ENCODE measurements around the gene CHAT.
A peak's percentile ranks its signal among the peaks of the same experiment; 100 is the strongest.

CHAT gene

GRCh38 chr10:49666685-49667084, 52.8 kb downstream of the CHAT start:
- peaks cover 0 to 16% (median 0%) of the 10 kb centered on the region in 3 experiments for H3K27me3 ChIP-seq (ENCODE audit: control insufficient read depth in 3 of 3, insufficient read depth in 3 of 3, low read depth in 1 of 3, low read length in 3 of 3)
- no peak overlapping the region for H2BK120ac ChIP-seq (ENCODE audit: low read depth, low read length)
- no peak for DNase-seq (ENCODE audit: low spot score)
- H2BK12ac ChIP-seq (ENCODE audit: low read length): no peak overlapping the region
- no peak overlapping the region for H3K18ac ChIP-seq (ENCODE audit: low read length)
- no peaks in the 10 kb centered on the region for H3K79me1 ChIP-seq (ENCODE audit: low read depth, low read length)
- no peak overlapping the region for H3K4me2 ChIP-seq (ENCODE audit: insufficient read depth, low read length, poor library complexity, severe bottlenecking)
- H2AK5ac ChIP-seq (ENCODE audit: low read depth, low read length): no peak overlapping the region
- WGBS, 2 donors (ENCODE audit: extremely low coverage in 2 of 2, insufficient read length in 2 of 2, insufficient replicate concordance in 1 of 2): no CpG with 5 or more reads among the region's 5 CpGs
- H4K91ac ChIP-seq (ENCODE audit: low read depth, low read length, poor library complexity): no peak overlapping the region
- H2BK15ac ChIP-seq (ENCODE audit: low read length): no peak overlapping the region
- no peak overlapping the region for H3K14ac ChIP-seq (ENCODE audit: low read length)
- H3K4me1 ChIP-seq (ENCODE audit: control insufficient read depth in 2 of 2, insufficient read depth in 1 of 2, low read depth in 1 of 2, low read length in 2 of 2): no peaks in the 10 kb centered on the region
- H2BK5ac ChIP-seq (ENCODE audit: low read length): no peak overlapping the region
- H2AFZ ChIP-seq (ENCODE audit: low read length): no peak overlapping the region
- H3K27ac ChIP-seq (replicated peaks; ENCODE audit: low read length): no peak overlapping the region
- H3K9ac ChIP-seq (ENCODE audit: low read depth, low read length, poor library complexity): no peak overlapping the region
- H3K9me3 ChIP-seq (replicated peaks in 1 of 2; ENCODE audit: control insufficient read depth in 2 of 2, insufficient read depth in 1 of 2, low read depth in 1 of 2, low read length in 2 of 2): no peaks in the 10 kb centered on the region
- no peak overlapping the region for H3K23ac ChIP-seq (ENCODE audit: low read depth, low read length, poor library complexity)
- H3K36me3 ChIP-seq (replicated peaks in 1 of 2; ENCODE audit: control insufficient read depth in 2 of 2, insufficient read depth in 2 of 2, low read length in 2 of 2): no peaks in the 10 kb centered on the region
- no peak overlapping the region for H3K4me3 ChIP-seq (ENCODE audit: low read length in 2 of 2)
- H4K8ac ChIP-seq (ENCODE audit: low read depth, low read length): no peak overlapping the region
- H3K4ac ChIP-seq (ENCODE audit: low read length): no peak overlapping the region

DNA sequence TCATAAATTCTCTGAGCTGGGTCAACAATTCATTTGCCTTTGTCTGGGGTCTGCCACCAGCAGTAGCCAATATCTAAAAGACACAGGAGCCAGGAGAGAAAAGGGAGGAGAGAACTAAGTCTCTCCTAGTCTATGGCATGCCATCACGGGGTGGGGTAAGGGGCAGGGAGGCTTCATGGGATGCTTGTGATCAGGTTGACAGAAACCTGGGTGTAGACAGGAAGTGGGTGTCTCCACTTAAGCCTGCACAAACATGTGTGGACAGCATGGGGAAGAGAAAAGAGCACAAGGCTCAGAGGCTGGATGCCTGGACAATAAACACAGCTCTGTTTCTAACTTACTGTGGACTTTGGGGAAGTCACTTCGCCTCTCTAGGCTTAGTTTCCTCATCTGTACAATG, 54.2 kb downstream of the CHAT start:
- H3K4ac ChIP-seq (ENCODE audit: low read length): no peak overlapping the region
- WGBS, 2 donors (ENCODE audit: extremely low coverage in 2 of 2, insufficient read length in 2 of 2, insufficient replicate concordance in 1 of 2): no CpG with 5 or more reads among the region's 2 CpGs
- no peak overlapping the region for H3K27ac ChIP-seq (replicated peaks; ENCODE audit: low read length)
- H3K14ac ChIP-seq (ENCODE audit: low read length): no peak overlapping the region
- no peak overlapping the region for H3K9ac ChIP-seq (ENCODE audit: low read depth, low read length, poor library complexity)
- no peak overlapping the region for H2BK5ac ChIP-seq (ENCODE audit: low read length)
- H3K27me3 ChIP-seq (ENCODE audit: control insufficient read depth in 3 of 3, insufficient read depth in 3 of 3, low read depth in 1 of 3, low read length in 3 of 3): peaks cover 0 to 16% (median 0%) of the 10 kb centered on the region in 3 experiments
- H3K18ac ChIP-seq (ENCODE audit: low read length): no peak overlapping the region
- H3K9me3 ChIP-seq (replicated peaks in 1 of 2; ENCODE audit: control insufficient read depth in 2 of 2, insufficient read depth in 1 of 2, low read depth in 1 of 2, low read length in 2 of 2): no peaks in the 10 kb centered on the region
- H3K23ac ChIP-seq (ENCODE audit: low read depth, low read length, poor library complexity): no peak overlapping the region
- no peak overlapping the region for H2AK5ac ChIP-seq (ENCODE audit: low read depth, low read length)
- no peak overlapping the region for H3K4me3 ChIP-seq (ENCODE audit: low read length in 2 of 2)
- no peak overlapping the region for H2BK120ac ChIP-seq (ENCODE audit: low read depth, low read length)
- H3K4me2 ChIP-seq (ENCODE audit: insufficient read depth, low read length, poor library complexity, severe bottlenecking): no peak overlapping the region
- no peaks in the 10 kb centered on the region for H3K4me1 ChIP-seq (ENCODE audit: control insufficient read depth in 2 of 2, insufficient read depth in 1 of 2, low read depth in 1 of 2, low read length in 2 of 2)
- DNase-seq (ENCODE audit: low spot score): no peak
- H2BK15ac ChIP-seq (ENCODE audit: low read length): no peak overlapping the region
- H4K91ac ChIP-seq (ENCODE audit: low read depth, low read length, poor library complexity): no peak overlapping the region
- H3K36me3 ChIP-seq (replicated peaks in 1 of 2; ENCODE audit: control insufficient read depth in 2 of 2, insufficient read depth in 2 of 2, low read length in 2 of 2): no peaks in the 10 kb centered on the region
- H2BK12ac ChIP-seq (ENCODE audit: low read length): no peak overlapping the region
- H3K79me1 ChIP-seq (ENCODE audit: low read depth, low read length): no peaks in the 10 kb centered on the region
- no peak overlapping the region for H2AFZ ChIP-seq (ENCODE audit: low read length)
- H4K8ac ChIP-seq (ENCODE audit: low read depth, low read length): no peak overlapping the region

- H3K23ac ChIP-seq (ENCODE audit: low read depth, low read length, poor library complexity): no peak overlapping the region
- no peak overlapping the region for H2AK5ac ChIP-seq (ENCODE audit: low read depth, low read length)
- H3K27me3 ChIP-seq (ENCODE audit: control insufficient read depth in 3 of 3, insufficient read depth in 3 of 3, low read depth in 1 of 3, low read length in 3 of 3): peaks cover 0 to 20% (median 0%) of the 10 kb centered on the region in 3 experiments
- DNase-seq (ENCODE audit: low spot score): no peak
- H2AFZ ChIP-seq (ENCODE audit: low read length): no peak overlapping the region
- H3K27ac ChIP-seq (replicated peaks; ENCODE audit: low read length): no peak overlapping the region
- no peak overlapping the region for H2BK120ac ChIP-seq (ENCODE audit: low read depth, low read length)
- H4K8ac ChIP-seq (ENCODE audit: low read depth, low read length): no peak overlapping the region
- WGBS, 2 donors (ENCODE audit: extremely low coverage in 2 of 2, insufficient read length in 2 of 2, insufficient replicate concordance in 1 of 2): no CpG with 5 or more reads among the region's 6 CpGs
- H2BK15ac ChIP-seq (ENCODE audit: low read length): no peak overlapping the region
- no peak overlapping the region for H3K14ac ChIP-seq (ENCODE audit: low read length)
- no peak overlapping the region for H2BK12ac ChIP-seq (ENCODE audit: low read length)
- no peaks in the 10 kb centered on the region for H3K79me1 ChIP-seq (ENCODE audit: low read depth, low read length)
- no peaks in the 10 kb centered on the region for H3K4me1 ChIP-seq (ENCODE audit: control insufficient read depth in 2 of 2, insufficient read depth in 1 of 2, low read depth in 1 of 2, low read length in 2 of 2)
- no peak overlapping the region for H3K18ac ChIP-seq (ENCODE audit: low read length)
- no peak overlapping the region for H2BK5ac ChIP-seq (ENCODE audit: low read length)
- no peak overlapping the region for H3K4ac ChIP-seq (ENCODE audit: low read length)
- no peak overlapping the region for H4K91ac ChIP-seq (ENCODE audit: low read depth, low read length, poor library complexity)
- H3K36me3 ChIP-seq (replicated peaks in 1 of 2; ENCODE audit: control insufficient read depth in 2 of 2, insufficient read depth in 2 of 2, low read length in 2 of 2): no peaks in the 10 kb centered on the region
- no peak overlapping the region for H3K4me3 ChIP-seq (ENCODE audit: low read length in 2 of 2)
- no peaks in the 10 kb centered on the region for H3K9me3 ChIP-seq (replicated peaks in 1 of 2; ENCODE audit: control insufficient read depth in 2 of 2, insufficient read depth in 1 of 2, low read depth in 1 of 2, low read length in 2 of 2)
- H3K4me2 ChIP-seq (ENCODE audit: insufficient read depth, low read length, poor library complexity, severe bottlenecking): no peak overlapping the region
- no peak overlapping the region for H3K9ac ChIP-seq (ENCODE audit: low read depth, low read length, poor library complexity)
Observed at GRCh38 chr10:49668684-49669083, 54.8 kb downstream of the CHAT start.

DNA sequence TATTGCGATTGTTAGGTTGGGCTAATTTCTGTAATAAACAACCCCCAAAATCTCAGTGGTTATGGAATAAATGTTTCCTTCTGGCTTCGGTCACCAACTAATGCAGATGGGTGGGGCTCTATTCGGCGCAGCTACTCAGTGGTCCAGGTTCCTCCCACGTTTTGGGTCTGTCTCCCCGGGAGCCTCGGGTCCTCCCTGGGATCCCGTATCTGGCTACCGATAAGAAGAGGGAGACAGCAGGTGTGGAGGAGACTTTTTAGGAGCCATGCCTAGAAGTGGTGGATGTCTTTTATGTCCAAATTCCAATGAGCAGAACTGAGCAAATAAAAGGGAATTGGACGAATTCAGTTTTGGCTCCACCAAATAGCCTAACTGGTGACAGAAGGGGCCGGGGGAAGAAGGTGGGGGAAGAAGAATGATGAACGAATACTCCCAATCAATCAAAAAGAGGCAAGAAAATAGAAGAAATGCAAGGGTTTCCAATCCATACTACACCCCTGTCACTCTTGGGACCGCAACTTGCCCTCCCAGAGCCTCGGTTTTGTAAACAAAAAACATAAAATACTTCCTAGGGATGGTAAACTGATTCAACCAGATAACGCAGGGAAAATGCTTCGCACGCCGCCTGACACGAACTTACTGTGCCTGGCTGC, 65.1 kb downstream of the CHAT start:
- no peak overlapping the region for H3K23ac ChIP-seq (ENCODE audit: low read depth, low read length, poor library complexity)
- no peak overlapping the region for H3K9ac ChIP-seq (ENCODE audit: low read depth, low read length, poor library complexity)
- no peak overlapping the region for H2BK15ac ChIP-seq (ENCODE audit: low read length)
- no peak overlapping the region for H2BK120ac ChIP-seq (ENCODE audit: low read depth, low read length)
- peaks cover 0 to 2% of the 10 kb centered on the region in 2 donors for H3K4me1 ChIP-seq (ENCODE audit: control insufficient read depth in 2 of 2, insufficient read depth in 1 of 2, low read depth in 1 of 2, low read length in 2 of 2)
- H2BK5ac ChIP-seq (ENCODE audit: low read length): no peak overlapping the region
- no CpG with 5 or more reads among the region's 19 CpGs for WGBS, 2 donors (ENCODE audit: extremely low coverage in 2 of 2, insufficient read length in 2 of 2, insufficient replicate concordance in 1 of 2)
- no peak for DNase-seq (ENCODE audit: low spot score)
- H3K18ac ChIP-seq (ENCODE audit: low read length): peak overlapping the region; percentile 15
- peak overlapping the region; percentile 83 for H3K4me2 ChIP-seq (ENCODE audit: insufficient read depth, low read length, poor library complexity, severe bottlenecking)
- peak overlapping the region; percentile 97 for H2AFZ ChIP-seq (ENCODE audit: low read length)
- no peak overlapping the region for H3K4ac ChIP-seq (ENCODE audit: low read length)
- no peaks in the 10 kb centered on the region for H3K79me1 ChIP-seq (ENCODE audit: low read depth, low read length)
- no peak overlapping the region for H3K14ac ChIP-seq (ENCODE audit: low read length)
- no peaks in the 10 kb centered on the region for H3K36me3 ChIP-seq (replicated peaks in 1 of 2; ENCODE audit: control insufficient read depth in 2 of 2, insufficient read depth in 2 of 2, low read length in 2 of 2)
- no peak overlapping the region for H4K8ac ChIP-seq (ENCODE audit: low read depth, low read length)
- H4K91ac ChIP-seq (ENCODE audit: low read depth, low read length, poor library complexity): no peak overlapping the region
- peaks cover 0 to 3% of the 10 kb centered on the region in 2 donors for H3K9me3 ChIP-seq (replicated peaks in 1 of 2; ENCODE audit: control insufficient read depth in 2 of 2, insufficient read depth in 1 of 2, low read depth in 1 of 2, low read length in 2 of 2)
- H2BK12ac ChIP-seq (ENCODE audit: low read length): no peak overlapping the region
- no peak overlapping the region for H3K27ac ChIP-seq (replicated peaks; ENCODE audit: low read length)
- H2AK5ac ChIP-seq (ENCODE audit: low read depth, low read length): no peak overlapping the region
- peaks cover 0 to 21% (median 6%) of the 10 kb centered on the region in 3 experiments for H3K27me3 ChIP-seq (ENCODE audit: control insufficient read depth in 3 of 3, insufficient read depth in 3 of 3, low read depth in 1 of 3, low read length in 3 of 3)
- H3K4me3 ChIP-seq (ENCODE audit: low read length in 2 of 2): peak overlapping the region; percentile 51 to 75
